Sigmoid colon (tissue), 4 donors: ENCODE results near the gene C1orf198.

ENCODE experiments used
- EP300 ChIP-seq, 4 donors: sonication (generic); formaldehyde crosslinking; IDR thresholded peaks; one replicate each; pipeline ENCODE4 v1.6.1; 2017; ENCODE audit warnings: antibody characterized with exemption in 4 of 4
- POLR2A ChIP-seq, 2 donors: fragments of 450-650 bp; IDR thresholded peaks; one replicate each; pipeline ENCODE4 v1.6.1; 2016; ENCODE audit warnings: antibody characterized with exemption in 2 of 2, mild to moderate bottlenecking in 2 of 2, moderate library complexity in 2 of 2
- POLR2AphosphoS5 ChIP-seq, 4 donors: sonication (generic); formaldehyde crosslinking; IDR thresholded peaks; one replicate each; pipeline ENCODE4 v1.6.1; 2017; ENCODE audit warnings: antibody characterized with exemption in 4 of 4
- TF ChIP-seq, protein P1 (sequence below), 4 experiments: fragments of 450-650 bp in 3 of 4; fragments of 200-600 bp in 1 of 4; IDR thresholded peaks; one replicate each; pipeline ENCODE4 v1.5.1; 2016 to 2019; ENCODE audit warnings: antibody characterized with exemption in 4 of 4, mild to moderate bottlenecking in 3 of 4, moderate library complexity in 2 of 4

DNA sequence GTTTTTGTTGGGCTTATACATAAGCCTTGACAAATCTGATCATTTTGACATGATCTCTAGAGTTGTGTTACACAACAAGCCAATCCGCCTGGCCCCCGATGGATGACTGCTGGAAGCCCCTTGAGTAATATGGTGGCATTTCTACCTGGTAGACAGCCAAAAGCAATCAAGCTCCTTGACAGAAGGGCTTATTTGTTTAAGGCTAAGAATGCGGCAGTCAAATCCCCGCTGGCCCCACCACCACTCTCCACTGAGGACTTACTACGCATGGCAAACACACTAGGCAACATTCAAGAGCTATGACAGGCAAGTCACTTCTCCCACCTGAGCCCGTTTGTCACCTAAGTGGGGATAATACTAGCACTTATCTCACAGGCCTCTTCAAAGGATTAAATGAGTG, 33.4 kb upstream of the C1orf198 start:
- TF ChIP-seq, protein P1, sequence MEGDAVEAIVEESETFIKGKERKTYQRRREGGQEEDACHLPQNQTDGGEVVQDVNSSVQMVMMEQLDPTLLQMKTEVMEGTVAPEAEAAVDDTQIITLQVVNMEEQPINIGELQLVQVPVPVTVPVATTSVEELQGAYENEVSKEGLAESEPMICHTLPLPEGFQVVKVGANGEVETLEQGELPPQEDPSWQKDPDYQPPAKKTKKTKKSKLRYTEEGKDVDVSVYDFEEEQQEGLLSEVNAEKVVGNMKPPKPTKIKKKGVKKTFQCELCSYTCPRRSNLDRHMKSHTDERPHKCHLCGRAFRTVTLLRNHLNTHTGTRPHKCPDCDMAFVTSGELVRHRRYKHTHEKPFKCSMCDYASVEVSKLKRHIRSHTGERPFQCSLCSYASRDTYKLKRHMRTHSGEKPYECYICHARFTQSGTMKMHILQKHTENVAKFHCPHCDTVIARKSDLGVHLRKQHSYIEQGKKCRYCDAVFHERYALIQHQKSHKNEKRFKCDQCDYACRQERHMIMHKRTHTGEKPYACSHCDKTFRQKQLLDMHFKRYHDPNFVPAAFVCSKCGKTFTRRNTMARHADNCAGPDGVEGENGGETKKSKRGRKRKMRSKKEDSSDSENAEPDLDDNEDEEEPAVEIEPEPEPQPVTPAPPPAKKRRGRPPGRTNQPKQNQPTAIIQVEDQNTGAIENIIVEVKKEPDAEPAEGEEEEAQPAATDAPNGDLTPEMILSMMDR (IDR thresholded peaks at IDR 0.05) = no peak
- TF ChIP-seq POLR2A (IDR thresholded peaks at IDR 0.05) (no peak), POLR2AphosphoS5 (IDR thresholded peaks at IDR 0.05) (no peak), EP300 (IDR thresholded peaks at IDR 0.05) (no peak)
